Measurements from ENCODE around the gene DAB2IP.
A peak's percentile ranks its signal among the peaks of the same experiment; 100 is the strongest.

The DAB2IP gene

DNA sequence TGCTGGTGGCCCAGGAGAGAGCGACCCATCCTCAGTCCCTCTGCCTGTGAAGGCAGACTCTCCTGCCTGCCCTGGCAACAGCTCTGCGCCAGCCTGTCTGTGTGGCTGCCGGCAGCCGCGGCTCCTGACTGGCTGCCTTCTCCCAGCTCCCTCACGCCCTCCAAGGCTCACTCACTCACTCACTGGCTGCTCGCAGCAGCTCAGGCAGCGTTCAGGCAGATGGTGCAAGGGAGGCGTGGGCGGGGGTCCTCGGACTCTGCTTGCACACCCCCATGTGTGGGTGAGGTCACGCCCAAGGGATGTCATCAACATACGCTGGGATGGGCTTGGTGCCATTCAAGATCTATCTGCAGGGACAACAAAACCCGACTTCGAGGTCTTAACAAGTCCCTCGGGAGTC, 66.7 kb downstream of the DAB2IP start:
- WGBS: 82% methylated on average over 16 of the region's 16 CpGs
- Histone ChIP-seq H3K9me3 (ENCODE audit: control insufficient read depth, low read length) (no peaks in the 10 kb centered on the region), H3K18ac (ENCODE audit: low read depth in 1 of 2, low read length in 2 of 2) (no peak overlapping the region), H2BK12ac (ENCODE audit: low read length in 2 of 2) (no peak overlapping the region), H2BK120ac (ENCODE audit: low read depth, low read length) (no peak overlapping the region), H4K8ac (ENCODE audit: low read length) (no peak overlapping the region), H3K4me2 (ENCODE audit: low read length, poor library complexity, severe bottlenecking) (no peak overlapping the region), H3K23ac (ENCODE audit: low read length in 2 of 2) (no peak overlapping the region), H2BK5ac (ENCODE audit: low read depth, low read length, poor library complexity, severe bottlenecking) (no peak overlapping the region), H3K79me1 (replicated peaks; ENCODE audit: low read length, poor library complexity, severe bottlenecking) (peaks cover 68% of the 10 kb centered on the region), H3K27ac (ENCODE audit: low read length, poor library complexity, severe bottlenecking) (no peak overlapping the region), H3K4me3 (ENCODE audit: insufficient read depth in 1 of 2, low read depth in 1 of 2, low read length in 2 of 2) (no peak overlapping the region), H3K36me3 (ENCODE audit: control insufficient read depth in 1 of 2, insufficient read depth in 2 of 2, low read depth in 1 of 2, low read length in 2 of 2) (peaks cover 0 to 1% of the 10 kb centered on the region in 2 experiments), H3K27me3 (ENCODE audit: control insufficient read depth in 1 of 2, insufficient read depth in 1 of 2, low read length in 2 of 2) (no peaks in the 10 kb centered on the region), H3K4ac (ENCODE audit: low read depth in 1 of 2, low read length in 2 of 2) (no peak overlapping the region), H2AK5ac (ENCODE audit: low read length, severe bottlenecking) (no peak overlapping the region), H3K4me1 (ENCODE audit: control insufficient read depth, insufficient read depth, low read depth, low read length) (peaks cover 11% of the 10 kb centered on the region), H2AFZ (ENCODE audit: low read depth, low read length) (no peak overlapping the region), H4K91ac (ENCODE audit: low read length) (no peak overlapping the region), H2BK15ac (ENCODE audit: low read depth, poor library complexity, severe bottlenecking) (no peak overlapping the region), H3K9ac (ENCODE audit: low read length) (no peak overlapping the region), H3K14ac (ENCODE audit: low read length in 2 of 2) (peak overlapping the region in 1 of 2 experiments; percentile 22)
- DNase-seq: no peak

DNA sequence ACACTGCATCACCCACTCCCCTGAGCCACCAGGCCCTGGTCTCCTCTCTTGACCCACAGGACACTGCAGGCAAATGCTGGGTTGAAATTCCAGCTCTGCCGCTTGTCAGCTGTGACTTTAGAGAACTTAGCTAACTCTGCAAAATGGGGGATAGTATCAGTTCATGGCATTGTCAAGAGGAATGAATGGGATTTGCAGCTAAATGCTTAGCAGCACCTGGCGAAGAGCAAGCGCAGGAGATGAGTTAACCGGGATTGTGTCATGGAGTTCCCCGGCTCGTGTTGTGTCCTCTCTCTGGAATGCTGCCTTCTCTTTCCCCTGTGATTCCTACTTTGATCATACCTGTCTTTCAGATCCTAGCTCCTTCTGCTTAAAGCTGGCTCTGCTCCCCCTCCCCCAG, 67.1 kb downstream of the DAB2IP start:
- H2AFZ ChIP-seq (ENCODE audit: low read depth, low read length): no peak overlapping the region
- H3K9ac ChIP-seq (ENCODE audit: low read length): no peak overlapping the region
- DNase-seq: no peak
- peaks cover 0 to 3% of the 10 kb centered on the region in 2 experiments for H3K36me3 ChIP-seq (ENCODE audit: control insufficient read depth in 1 of 2, insufficient read depth in 2 of 2, low read depth in 1 of 2, low read length in 2 of 2)
- H2BK15ac ChIP-seq (ENCODE audit: low read depth, poor library complexity, severe bottlenecking): no peak overlapping the region
- no peak overlapping the region for H3K27ac ChIP-seq (ENCODE audit: low read length, poor library complexity, severe bottlenecking)
- no peaks in the 10 kb centered on the region for H3K9me3 ChIP-seq (ENCODE audit: control insufficient read depth, low read length)
- H2BK5ac ChIP-seq (ENCODE audit: low read depth, low read length, poor library complexity, severe bottlenecking): no peak overlapping the region
- no peak overlapping the region for H4K91ac ChIP-seq (ENCODE audit: low read length)
- WGBS: 90% methylated on average over 6 of the region's 6 CpGs
- H3K4me1 ChIP-seq (ENCODE audit: control insufficient read depth, insufficient read depth, low read depth, low read length): peaks cover 11% of the 10 kb centered on the region
- no peak overlapping the region for H3K4me3 ChIP-seq (ENCODE audit: insufficient read depth in 1 of 2, low read depth in 1 of 2, low read length in 2 of 2)
- no peak overlapping the region for H2AK5ac ChIP-seq (ENCODE audit: low read length, severe bottlenecking)
- no peak overlapping the region for H2BK12ac ChIP-seq (ENCODE audit: low read length in 2 of 2)
- H3K23ac ChIP-seq (ENCODE audit: low read length in 2 of 2): no peak overlapping the region
- H3K14ac ChIP-seq (ENCODE audit: low read length in 2 of 2): no peak overlapping the region
- no peak overlapping the region for H3K4ac ChIP-seq (ENCODE audit: low read depth in 1 of 2, low read length in 2 of 2)
- H3K4me2 ChIP-seq (ENCODE audit: low read length, poor library complexity, severe bottlenecking): no peak overlapping the region
- no peak overlapping the region for H2BK120ac ChIP-seq (ENCODE audit: low read depth, low read length)
- H3K27me3 ChIP-seq (ENCODE audit: control insufficient read depth in 1 of 2, insufficient read depth in 1 of 2, low read length in 2 of 2): no peaks in the 10 kb centered on the region
- peaks cover 67% of the 10 kb centered on the region for H3K79me1 ChIP-seq (replicated peaks; ENCODE audit: low read length, poor library complexity, severe bottlenecking)
- H4K8ac ChIP-seq (ENCODE audit: low read length): no peak overlapping the region
- no peak overlapping the region for H3K18ac ChIP-seq (ENCODE audit: low read depth in 1 of 2, low read length in 2 of 2)

DNA sequence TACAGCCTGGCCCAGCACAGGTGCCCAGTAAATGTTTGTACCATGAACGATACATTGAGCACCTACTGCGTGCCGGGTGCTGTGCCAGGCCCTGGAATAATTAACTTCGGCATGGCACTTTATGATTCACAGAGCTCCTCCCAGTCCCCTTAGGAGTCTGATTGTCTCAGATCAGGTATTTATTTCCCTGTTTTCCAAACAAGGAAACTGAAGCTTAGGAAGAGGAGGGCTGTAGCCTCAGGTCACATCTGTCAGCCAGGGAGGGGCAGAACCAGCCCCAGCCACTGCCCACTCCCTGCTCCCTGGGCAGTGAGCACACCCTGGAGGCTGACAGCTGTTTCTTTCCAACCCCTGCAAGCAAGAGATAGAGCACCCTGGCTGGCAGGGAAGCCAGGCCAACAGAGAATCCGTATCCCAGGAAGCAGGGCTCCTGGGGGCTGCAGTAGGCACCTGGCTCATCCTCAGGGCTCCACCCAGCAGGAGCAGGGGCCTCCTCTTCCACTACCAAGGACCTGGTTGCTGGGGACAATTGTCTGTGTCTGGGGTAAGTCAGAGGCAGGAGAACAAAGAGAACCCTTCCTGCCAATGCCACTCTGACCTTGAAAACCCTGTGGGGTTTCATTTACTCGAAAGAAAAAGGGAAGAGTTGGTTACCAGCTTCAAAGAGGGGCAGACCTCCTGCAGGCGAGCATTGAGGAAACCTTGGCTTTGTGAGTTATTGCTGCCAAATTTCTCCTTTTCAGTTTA, 69.0 kb downstream of the DAB2IP start:
- Histone ChIP-seq H3K79me1 (replicated peaks; ENCODE audit: low read length, poor library complexity, severe bottlenecking) (peaks cover 78% of the 10 kb centered on the region), H3K23ac (ENCODE audit: low read length in 2 of 2) (no peak overlapping the region), H2BK12ac (ENCODE audit: low read length in 2 of 2) (peak overlapping the region; percentile 21 to 55), H2AFZ (ENCODE audit: low read depth, low read length) (no peak overlapping the region), H4K91ac (ENCODE audit: low read length) (peak overlapping the region; percentile 45), H2AK5ac (ENCODE audit: low read length, severe bottlenecking) (no peak overlapping the region), H3K36me3 (ENCODE audit: control insufficient read depth in 1 of 2, insufficient read depth in 2 of 2, low read depth in 1 of 2, low read length in 2 of 2) (peaks cover 0 to 3% of the 10 kb centered on the region in 2 experiments), H4K8ac (ENCODE audit: low read length) (no peak overlapping the region), H3K9me3 (ENCODE audit: control insufficient read depth, low read length) (no peaks in the 10 kb centered on the region), H3K4me1 (ENCODE audit: control insufficient read depth, insufficient read depth, low read depth, low read length) (peaks cover 13% of the 10 kb centered on the region), H3K9ac (ENCODE audit: low read length) (no peak overlapping the region), H3K27ac (ENCODE audit: low read length, poor library complexity, severe bottlenecking) (no peak overlapping the region), H3K18ac (ENCODE audit: low read depth in 1 of 2, low read length in 2 of 2) (no peak overlapping the region), H3K4me2 (ENCODE audit: low read length, poor library complexity, severe bottlenecking) (no peak overlapping the region), H3K4me3 (ENCODE audit: insufficient read depth in 1 of 2, low read depth in 1 of 2, low read length in 2 of 2) (no peak overlapping the region), H3K4ac (ENCODE audit: low read depth in 1 of 2, low read length in 2 of 2) (no peak overlapping the region), H3K27me3 (ENCODE audit: control insufficient read depth in 1 of 2, insufficient read depth in 1 of 2, low read length in 2 of 2) (no peaks in the 10 kb centered on the region), H3K14ac (ENCODE audit: low read length in 2 of 2) (no peak overlapping the region), H2BK120ac (ENCODE audit: low read depth, low read length) (no peak overlapping the region), H2BK5ac (ENCODE audit: low read depth, low read length, poor library complexity, severe bottlenecking) (no peak overlapping the region), H2BK15ac (ENCODE audit: low read depth, poor library complexity, severe bottlenecking) (no peak overlapping the region)
- WGBS: 89% methylated on average over 7 of the region's 7 CpGs
- DNase-seq: no peak

DNA sequence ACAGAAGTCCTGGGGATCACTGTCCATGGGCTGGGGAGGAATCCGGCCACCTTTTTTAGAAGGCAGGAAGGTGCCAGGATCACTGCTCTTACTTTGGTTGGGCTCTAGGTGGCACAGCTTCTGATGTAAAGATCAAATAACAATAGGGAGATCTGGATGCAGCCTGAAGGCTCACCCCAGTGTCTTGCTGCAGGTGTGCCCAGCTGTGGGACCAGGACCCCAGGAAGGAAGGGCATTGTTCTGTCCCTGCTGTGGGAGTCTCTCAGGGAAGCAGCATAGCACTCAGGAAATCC, 69.6 kb downstream of the DAB2IP start:
- Histone ChIP-seq H3K18ac (ENCODE audit: low read depth in 1 of 2, low read length in 2 of 2) (no peak overlapping the region), H3K4me2 (ENCODE audit: low read length, poor library complexity, severe bottlenecking) (no peak overlapping the region), H4K91ac (ENCODE audit: low read length) (no peak overlapping the region), H2BK5ac (ENCODE audit: low read depth, low read length, poor library complexity, severe bottlenecking) (no peak overlapping the region), H3K27me3 (ENCODE audit: control insufficient read depth in 1 of 2, insufficient read depth in 1 of 2, low read length in 2 of 2) (no peaks in the 10 kb centered on the region), H3K9me3 (ENCODE audit: control insufficient read depth, low read length) (no peaks in the 10 kb centered on the region), H3K36me3 (ENCODE audit: control insufficient read depth in 1 of 2, insufficient read depth in 2 of 2, low read depth in 1 of 2, low read length in 2 of 2) (peaks cover 0 to 3% of the 10 kb centered on the region in 2 experiments), H3K23ac (ENCODE audit: low read length in 2 of 2) (no peak overlapping the region), H3K4me3 (ENCODE audit: insufficient read depth in 1 of 2, low read depth in 1 of 2, low read length in 2 of 2) (no peak overlapping the region), H3K9ac (ENCODE audit: low read length) (no peak overlapping the region), H4K8ac (ENCODE audit: low read length) (no peak overlapping the region), H3K14ac (ENCODE audit: low read length in 2 of 2) (no peak overlapping the region), H3K27ac (ENCODE audit: low read length, poor library complexity, severe bottlenecking) (no peak overlapping the region), H3K79me1 (replicated peaks; ENCODE audit: low read length, poor library complexity, severe bottlenecking) (peaks cover 78% of the 10 kb centered on the region), H2BK12ac (ENCODE audit: low read length in 2 of 2) (no peak overlapping the region), H3K4me1 (ENCODE audit: control insufficient read depth, insufficient read depth, low read depth, low read length) (peaks cover 13% of the 10 kb centered on the region), H3K4ac (ENCODE audit: low read depth in 1 of 2, low read length in 2 of 2) (no peak overlapping the region), H2BK15ac (ENCODE audit: low read depth, poor library complexity, severe bottlenecking) (no peak overlapping the region), H2AFZ (ENCODE audit: low read depth, low read length) (no peak overlapping the region), H2AK5ac (ENCODE audit: low read length, severe bottlenecking) (no peak overlapping the region), H2BK120ac (ENCODE audit: low read depth, low read length) (no peak overlapping the region)
- no peak for DNase-seq
- WGBS: 100% methylated on average over 1 of the region's 1 CpG
